Testis (tissue), 3 donors: ENCODE data around the gene XG. TPM values are rescaled to one million over a fixed set of nuclear protein-coding genes. Genes with fewer than 3 reads are reported as not detected.

Experiments
- DNase-seq: peaks from one replicate; pipeline ENCODE4 v3.0.0-alpha.2; 2019
- H3K27ac ChIP-seq, 2 donors: fragments of 200-600 bp; sonication (generic); one replicate each; pipeline ENCODE4 v1.5.1; 2019
- H3K27me3 ChIP-seq: fragments of 200-600 bp; sonication (generic); one replicate; pipeline ENCODE4 v1.5.1; 2019
- H3K36me3 ChIP-seq: fragments of 200-600 bp; sonication (generic); one replicate; pipeline ENCODE4 v1.5.1; 2017; ENCODE audit warnings: low read depth; ENCODE audit errors: missing control alignments
- H3K4me1 ChIP-seq: fragments of 200-600 bp; sonication (generic); one replicate; pipeline ENCODE4 v1.5.1; 2019
- H3K4me3 ChIP-seq, 2 donors: fragments of 200-600 bp; sonication (generic); one replicate each; pipeline ENCODE4 v1.5.1; 2017 to 2019
- H3K9me3 ChIP-seq: fragments of 200-600 bp; sonication (generic); one replicate; pipeline ENCODE4 v1.5.1; 2017
- POLR2A ChIP-seq: fragments of 450-650 bp; IDR thresholded peaks from one replicate; pipeline ENCODE4 v1.6.1; 2017; ENCODE audit warnings: antibody characterized with exemption, mild to moderate bottlenecking, moderate library complexity
- WGBS, 2 donors: methylation state at CpG; one replicate each; pipeline ENCODE4 v1.1.5; 2018; 5-methylcytosine and 5-hydroxymethylcytosine counted together
- intact Hi-C: fragments of 100-400 bp; cut with DNase I; formaldehyde crosslinking; loops from one replicate; pipeline ENCODE4 v1.15.1; 2023; ENCODE audit warnings: low total_unique reads
- polyA plus RNA-seq: library from polyadenylated mRNA; stranded (reverse); fragments of 350-450 nt; fragmentation: Illumina TruSeq; extraction: RNeasy Lipid Tissue Mini Kit (QIAGEN cat#74804); gene quantifications from one replicate; pipeline ENCODE4 v1.2.3, GENCODE V29; 2014; ENCODE audit warnings: low read depth, low replicate concordance; ENCODE audit not compliant: insufficient read depth
- total RNA-seq, 2 donors: library from RNA; depleted of rRNA; stranded (reverse); fragments of >200 nt; gene quantifications; one replicate each; pipeline ENCODE4 v1.2.3, GENCODE V29; 2016
- TF ChIP-seq, protein P1 (sequence below), 3 experiments: fragments of 450-650 bp in 2 of 3; fragments of 200-600 bp in 1 of 3; sonication (generic) in 1 of 3; IDR thresholded peaks; one replicate each; pipeline ENCODE4 v1.5.1; 2016 to 2019; ENCODE audit warnings: antibody characterized with exemption in 3 of 3, mild to moderate bottlenecking in 2 of 3, moderate library complexity in 1 of 3

XG gene
- total and polyA plus RNA-seq, 3 donors from 2014 or later, result 0.19 to 0.88 (median 0.63) TPM

DNA sequence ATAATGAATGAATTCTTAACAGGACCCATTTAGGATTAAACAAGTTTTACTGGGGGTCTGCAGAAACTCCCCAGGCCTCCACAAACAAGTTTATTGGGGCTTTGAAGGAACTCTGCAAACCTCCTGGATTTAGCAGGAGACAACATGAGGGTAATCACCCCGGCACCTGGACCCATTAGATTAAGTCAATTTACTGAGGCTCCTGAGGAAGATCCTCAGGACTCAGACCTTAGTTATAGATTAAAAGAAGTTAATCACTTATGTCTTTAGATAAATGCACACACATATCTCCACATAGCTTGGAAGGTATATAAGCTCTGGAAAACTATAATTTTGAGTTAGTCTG lies 29.4 kb downstream of the XG start:
- no peak overlapping the region for H3K27ac ChIP-seq
- DNase-seq, result no peak
- H3K4me1 ChIP-seq, result no peaks in the 10 kb centered on the region
- 92 to 100% methylated on average over 1 of the region's 1 CpG for WGBS, 2 donors
- intact Hi-C loops, result no loop called here
- H3K4me3 ChIP-seq, result no peak overlapping the region
- TF ChIP-seq, protein P1, sequence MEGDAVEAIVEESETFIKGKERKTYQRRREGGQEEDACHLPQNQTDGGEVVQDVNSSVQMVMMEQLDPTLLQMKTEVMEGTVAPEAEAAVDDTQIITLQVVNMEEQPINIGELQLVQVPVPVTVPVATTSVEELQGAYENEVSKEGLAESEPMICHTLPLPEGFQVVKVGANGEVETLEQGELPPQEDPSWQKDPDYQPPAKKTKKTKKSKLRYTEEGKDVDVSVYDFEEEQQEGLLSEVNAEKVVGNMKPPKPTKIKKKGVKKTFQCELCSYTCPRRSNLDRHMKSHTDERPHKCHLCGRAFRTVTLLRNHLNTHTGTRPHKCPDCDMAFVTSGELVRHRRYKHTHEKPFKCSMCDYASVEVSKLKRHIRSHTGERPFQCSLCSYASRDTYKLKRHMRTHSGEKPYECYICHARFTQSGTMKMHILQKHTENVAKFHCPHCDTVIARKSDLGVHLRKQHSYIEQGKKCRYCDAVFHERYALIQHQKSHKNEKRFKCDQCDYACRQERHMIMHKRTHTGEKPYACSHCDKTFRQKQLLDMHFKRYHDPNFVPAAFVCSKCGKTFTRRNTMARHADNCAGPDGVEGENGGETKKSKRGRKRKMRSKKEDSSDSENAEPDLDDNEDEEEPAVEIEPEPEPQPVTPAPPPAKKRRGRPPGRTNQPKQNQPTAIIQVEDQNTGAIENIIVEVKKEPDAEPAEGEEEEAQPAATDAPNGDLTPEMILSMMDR (IDR thresholded peaks at IDR 0.05), result no peak
- TF ChIP-seq POLR2A, result no peak
- H3K9me3 ChIP-seq, result no peaks in the 10 kb centered on the region
- no peaks in the 10 kb centered on the region for H3K27me3 ChIP-seq
- no peaks in the 10 kb centered on the region for H3K36me3 ChIP-seq

DNA sequence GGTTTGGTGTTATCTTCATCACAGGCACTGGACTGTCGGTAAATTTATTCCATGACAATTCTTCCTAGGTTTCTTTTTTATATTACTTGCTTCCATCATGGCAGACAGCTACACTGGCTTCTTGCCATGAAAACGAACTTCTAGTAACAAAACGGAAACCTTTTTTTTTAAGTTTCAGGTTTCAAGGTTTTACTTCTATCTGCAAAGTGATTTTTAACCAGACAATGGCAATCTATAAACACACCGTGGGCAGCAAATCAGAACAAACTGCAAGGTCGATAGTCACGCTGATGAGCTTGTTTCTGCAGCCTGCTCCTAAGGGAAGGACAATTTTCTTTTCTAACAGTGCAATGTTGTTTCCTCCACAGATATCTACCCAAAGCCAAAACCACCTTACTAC lies 29.9 kb downstream of the XG start:
- no peaks in the 10 kb centered on the region for H3K4me1 ChIP-seq
- no peaks in the 10 kb centered on the region for H3K9me3 ChIP-seq
- DNase-seq, result no peak
- H3K27ac ChIP-seq, result no peak overlapping the region
- intact Hi-C loops, result no loop called here
- H3K27me3 ChIP-seq, result no peaks in the 10 kb centered on the region
- H3K4me3 ChIP-seq, result no peak overlapping the region
- no peaks in the 10 kb centered on the region for H3K36me3 ChIP-seq
- 23 to 26% methylated on average over 6 of the region's 6 CpGs for WGBS, 2 donors
- no peak for TF ChIP-seq POLR2A
- TF ChIP-seq, protein P1 (IDR thresholded peaks at IDR 0.05), result no peak

DNA sequence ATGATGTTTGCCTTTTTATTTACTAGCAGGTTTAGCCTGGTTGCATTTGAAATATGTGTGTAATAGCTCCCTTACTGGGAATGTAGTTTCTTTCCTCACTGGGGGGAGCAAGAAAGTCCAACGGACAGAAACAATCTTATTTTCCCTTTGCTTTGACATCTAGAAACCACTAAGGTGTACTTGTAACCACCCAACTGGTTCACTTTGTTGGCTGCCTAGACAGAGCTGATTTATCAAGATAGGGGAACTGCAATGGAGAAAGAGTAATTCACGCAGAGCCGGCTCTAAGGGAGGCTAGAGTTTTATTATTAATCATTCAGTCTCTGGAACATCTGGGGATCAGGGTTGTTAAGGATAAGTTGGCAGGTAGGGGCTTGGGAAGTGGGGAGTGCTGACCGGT lies 30.3 kb downstream of the XG start:
- Histone ChIP-seq H3K4me1 (no peaks in the 10 kb centered on the region), H3K27me3 (no peaks in the 10 kb centered on the region), H3K36me3 (no peaks in the 10 kb centered on the region), H3K9me3 (no peaks in the 10 kb centered on the region), H3K4me3 (no peak overlapping the region), H3K27ac (no peak overlapping the region)
- DNase-seq, result no peak
- WGBS, 2 donors, result 45 to 62% methylated on average over 4 of the region's 4 CpGs
- intact Hi-C loops, result no loop called here
- no peak for TF ChIP-seq POLR2A
- TF ChIP-seq, protein P1 (IDR thresholded peaks at IDR 0.05), result no peak

- no peaks in the 10 kb centered on the region for H3K36me3 ChIP-seq
- no peaks in the 10 kb centered on the region for H3K9me3 ChIP-seq
- H3K27ac ChIP-seq, result no peak overlapping the region
- no peak for DNase-seq
- intact Hi-C loops, result no loop called here
- H3K27me3 ChIP-seq, result no peaks in the 10 kb centered on the region
- no peak for TF ChIP-seq POLR2A
- TF ChIP-seq, protein P1 (IDR thresholded peaks at IDR 0.05), result no peak
- 59 to 81% methylated on average over 4 of the region's 4 CpGs for WGBS, 2 donors
- H3K4me1 ChIP-seq, result no peaks in the 10 kb centered on the region
- H3K4me3 ChIP-seq, result no peak overlapping the region
Measured at GRCh38 chrX:2782778-2783177, 30.9 kb downstream of the XG start.

GRCh38 chrX:2784026-2784425 lies 32.2 kb downstream of the XG start:
- no peak for TF ChIP-seq POLR2A
- TF ChIP-seq, protein P1 (IDR thresholded peaks at IDR 0.05), result no peak
- intact Hi-C loops, result no loop called here
- Histone ChIP-seq H3K4me1 (no peaks in the 10 kb centered on the region), H3K27me3 (no peaks in the 10 kb centered on the region), H3K27ac (no peak overlapping the region), H3K36me3 (no peaks in the 10 kb centered on the region), H3K9me3 (no peaks in the 10 kb centered on the region), H3K4me3 (no peak overlapping the region)
- 48 to 60% methylated on average over 1 to 6 of the region's 6 CpGs for WGBS, 2 donors
- no peak for DNase-seq
